HEK293 (cell line): ENCODE measurements around the gene TTYH1.

ENCODE experiments used
- BCL11B ChIP-seq: fragments of 450-650 bp; formaldehyde crosslinking; IDR thresholded peaks from 2 replicates; pipeline ENCODE4 v1.5.1; 2016; ENCODE audit warnings: low read depth, missing biosample characterization, missing genetic modification characterization
- KLF8 ChIP-seq: fragments of 450-650 bp; formaldehyde crosslinking; IDR thresholded peaks from 2 replicates; pipeline ENCODE4 v1.5.1; 2016; ENCODE audit warnings: missing biosample characterization, missing genetic modification characterization
- SP2 ChIP-seq: fragments of 450-650 bp; formaldehyde crosslinking; IDR thresholded peaks from 2 replicates; pipeline ENCODE4 v1.5.1; 2016; ENCODE audit warnings: missing biosample characterization, missing genetic modification characterization
- ZFHX2 ChIP-seq: fragments of 450-650 bp; formaldehyde crosslinking; conservative IDR thresholded peaks from 2 replicates; pipeline ENCODE4 v1.5.1; 2016; ENCODE audit warnings: missing biosample characterization, missing genetic modification characterization
- ZNF138 ChIP-seq: fragments of 450-650 bp; formaldehyde crosslinking; IDR thresholded peaks from 2 replicates; pipeline ENCODE4 v1.5.1; 2016; ENCODE audit warnings: missing biosample characterization, missing genetic modification characterization, borderline replicate concordance
- ZNF184 ChIP-seq: fragments of 450-650 bp; IDR thresholded peaks from 2 replicates; pipeline ENCODE4 v1.5.1; 2018; ENCODE audit warnings: missing biosample characterization, mild to moderate bottlenecking, missing genetic modification characterization
- ZNF211 ChIP-seq: fragments of 450-650 bp; formaldehyde crosslinking; IDR thresholded peaks from 2 replicates; pipeline ENCODE4 v1.5.1; 2016; ENCODE audit warnings: low read depth, missing biosample characterization, missing genetic modification characterization
- ZNF416 ChIP-seq: fragments of 450-650 bp; formaldehyde crosslinking; IDR thresholded peaks from 2 replicates; pipeline ENCODE4 v1.5.1; 2016; ENCODE audit warnings: missing biosample characterization, missing genetic modification characterization
- ZNF423 ChIP-seq: fragments of 450-650 bp; formaldehyde crosslinking; IDR thresholded peaks from 2 replicates; pipeline ENCODE4 v1.5.1; 2016; ENCODE audit warnings: missing biosample characterization, missing genetic modification characterization
- ZNF701 ChIP-seq: fragments of 450-650 bp; formaldehyde crosslinking; IDR thresholded peaks from 2 replicates; pipeline ENCODE4 v1.5.1; 2016; ENCODE audit warnings: missing biosample characterization, missing genetic modification characterization
- ZNF707 ChIP-seq: fragments of 450-650 bp; formaldehyde crosslinking; IDR thresholded peaks from 2 replicates; pipeline ENCODE4 v1.5.1; 2016; ENCODE audit warnings: missing biosample characterization, missing genetic modification characterization
- TF ChIP-seq, protein P1 (sequence below): fragments of 450-650 bp; formaldehyde crosslinking; IDR thresholded peaks from 2 replicates; pipeline ENCODE4 v1.5.1; 2016; ENCODE audit warnings: missing biosample characterization, missing genetic modification characterization
- TF ChIP-seq, protein P2 (sequence below): fragments of 450-650 bp; formaldehyde crosslinking; IDR thresholded peaks from 2 replicates; pipeline ENCODE4 v1.5.1; 2016; ENCODE audit warnings: missing biosample characterization, missing genetic modification characterization
- TF ChIP-seq, protein P3 (sequence below): fragments of 450-650 bp; formaldehyde crosslinking; IDR thresholded peaks from 2 replicates; pipeline ENCODE4 v1.5.1; 2016; ENCODE audit warnings: missing biosample characterization, missing genetic modification characterization
- TF ChIP-seq, protein P4 (sequence below): fragments of 450-650 bp; formaldehyde crosslinking; IDR thresholded peaks from 2 replicates; pipeline ENCODE4 v1.5.1; 2017; ENCODE audit warnings: missing biosample characterization, missing genetic modification characterization
- TF ChIP-seq, protein P5 (sequence below): fragments of 450-650 bp; IDR thresholded peaks from 2 replicates; pipeline ENCODE4 v1.5.1; 2018; ENCODE audit warnings: missing biosample characterization, mild to moderate bottlenecking, missing genetic modification characterization
- TF ChIP-seq, protein P6 (sequence below): fragments of 450-650 bp; formaldehyde crosslinking; IDR thresholded peaks from 2 replicates; pipeline ENCODE4 v1.5.1; 2016; ENCODE audit warnings: missing biosample characterization, missing genetic modification characterization, borderline replicate concordance
- TF ChIP-seq, protein P7 (sequence below): fragments of 450-650 bp; formaldehyde crosslinking; IDR thresholded peaks from 2 replicates; pipeline ENCODE4 v1.5.0; 2017; ENCODE audit warnings: missing biosample characterization, missing genetic modification characterization, borderline replicate concordance
- TF ChIP-seq, protein P8 (sequence below): fragments of 450-650 bp; formaldehyde crosslinking; IDR thresholded peaks from 2 replicates; pipeline ENCODE4 v1.5.1; 2016; ENCODE audit warnings: missing biosample characterization, missing genetic modification characterization
- TF ChIP-seq, protein P9 (sequence below): fragments of 450-650 bp; formaldehyde crosslinking; IDR thresholded peaks from 2 replicates; pipeline ENCODE4 v1.5.1; 2016; ENCODE audit warnings: missing biosample characterization, missing genetic modification characterization

TTYH1 gene

DNA sequence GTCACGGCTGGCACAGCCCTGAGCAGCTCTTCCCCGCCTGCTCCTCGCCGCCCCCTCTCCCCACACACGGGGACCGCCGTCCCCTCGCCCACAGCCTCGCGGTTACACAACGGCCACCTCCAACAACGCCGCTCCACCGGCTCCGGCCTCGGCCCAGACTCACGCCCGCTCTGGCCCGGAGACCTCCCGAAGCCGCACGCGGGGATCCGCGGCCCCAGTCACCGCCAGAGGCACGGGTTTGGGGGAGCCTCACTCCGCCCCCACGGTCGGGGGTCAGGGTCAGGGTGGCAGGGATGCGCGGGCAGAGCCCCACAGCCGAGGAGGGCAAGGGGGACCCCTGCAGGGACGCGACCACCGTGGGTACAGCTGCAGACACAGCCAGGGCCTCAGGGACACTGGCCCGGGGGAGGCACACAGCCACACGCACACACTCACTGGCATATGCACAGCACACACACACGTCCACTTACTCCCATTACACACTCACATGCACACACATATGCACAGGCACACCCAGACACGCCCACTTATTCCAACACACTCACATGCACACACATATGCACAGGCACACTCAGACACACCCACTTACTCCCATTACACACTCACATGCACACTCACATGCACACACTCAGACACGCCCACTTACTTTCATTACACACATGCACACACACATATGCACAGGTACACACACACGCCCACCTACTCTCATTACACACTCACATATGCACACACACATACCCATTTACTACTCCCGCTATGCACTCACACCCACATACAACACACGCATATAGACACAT, 1.6 kb downstream of the TTYH1 start (continued):
- TF ChIP-seq, protein P1, sequence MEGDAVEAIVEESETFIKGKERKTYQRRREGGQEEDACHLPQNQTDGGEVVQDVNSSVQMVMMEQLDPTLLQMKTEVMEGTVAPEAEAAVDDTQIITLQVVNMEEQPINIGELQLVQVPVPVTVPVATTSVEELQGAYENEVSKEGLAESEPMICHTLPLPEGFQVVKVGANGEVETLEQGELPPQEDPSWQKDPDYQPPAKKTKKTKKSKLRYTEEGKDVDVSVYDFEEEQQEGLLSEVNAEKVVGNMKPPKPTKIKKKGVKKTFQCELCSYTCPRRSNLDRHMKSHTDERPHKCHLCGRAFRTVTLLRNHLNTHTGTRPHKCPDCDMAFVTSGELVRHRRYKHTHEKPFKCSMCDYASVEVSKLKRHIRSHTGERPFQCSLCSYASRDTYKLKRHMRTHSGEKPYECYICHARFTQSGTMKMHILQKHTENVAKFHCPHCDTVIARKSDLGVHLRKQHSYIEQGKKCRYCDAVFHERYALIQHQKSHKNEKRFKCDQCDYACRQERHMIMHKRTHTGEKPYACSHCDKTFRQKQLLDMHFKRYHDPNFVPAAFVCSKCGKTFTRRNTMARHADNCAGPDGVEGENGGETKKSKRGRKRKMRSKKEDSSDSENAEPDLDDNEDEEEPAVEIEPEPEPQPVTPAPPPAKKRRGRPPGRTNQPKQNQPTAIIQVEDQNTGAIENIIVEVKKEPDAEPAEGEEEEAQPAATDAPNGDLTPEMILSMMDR (tag by site-specific recombination): no peak
- TF ChIP-seq SP2 (tag by site-specific recombination) (no peak), ZNF184 (tag by site-specific recombination) (no peak), ZNF211 (tag by site-specific recombination) (no peak), ZNF416 (tag by site-specific recombination) (no peak), ZNF701 (tag by site-specific recombination) (no peak), KLF8 (tag by site-specific recombination) (peak; percentile 28; the same call in 1 of the 2 replicates), ZNF138 (tag by site-specific recombination) (no peak), ZFHX2 (tag by site-specific recombination) (peak; percentile 95), ZNF423 (tag by site-specific recombination) (no peak), BCL11B (tag by site-specific recombination) (no peak), ZNF707 (tag by site-specific recombination) (no peak)
- TF ChIP-seq, protein P2, sequence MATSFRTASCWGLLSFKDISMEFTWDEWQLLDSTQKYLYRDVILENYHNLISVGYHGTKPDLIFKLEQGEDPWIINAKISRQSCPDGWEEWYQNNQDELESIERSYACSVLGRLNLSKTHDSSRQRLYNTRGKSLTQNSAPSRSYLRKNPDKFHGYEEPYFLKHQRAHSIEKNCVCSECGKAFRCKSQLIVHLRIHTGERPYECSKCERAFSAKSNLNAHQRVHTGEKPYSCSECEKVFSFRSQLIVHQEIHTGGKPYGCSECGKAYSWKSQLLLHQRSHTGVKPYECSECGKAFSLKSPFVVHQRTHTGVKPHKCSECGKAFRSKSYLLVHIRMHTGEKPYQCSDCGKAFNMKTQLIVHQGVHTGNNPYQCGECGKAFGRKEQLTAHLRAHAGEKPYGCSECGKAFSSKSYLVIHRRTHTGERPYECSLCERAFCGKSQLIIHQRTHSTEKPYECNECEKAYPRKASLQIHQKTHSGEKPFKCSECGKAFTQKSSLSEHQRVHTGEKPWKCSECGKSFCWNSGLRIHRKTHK (tag by site-specific recombination): no peak
- TF ChIP-seq, protein P3, sequence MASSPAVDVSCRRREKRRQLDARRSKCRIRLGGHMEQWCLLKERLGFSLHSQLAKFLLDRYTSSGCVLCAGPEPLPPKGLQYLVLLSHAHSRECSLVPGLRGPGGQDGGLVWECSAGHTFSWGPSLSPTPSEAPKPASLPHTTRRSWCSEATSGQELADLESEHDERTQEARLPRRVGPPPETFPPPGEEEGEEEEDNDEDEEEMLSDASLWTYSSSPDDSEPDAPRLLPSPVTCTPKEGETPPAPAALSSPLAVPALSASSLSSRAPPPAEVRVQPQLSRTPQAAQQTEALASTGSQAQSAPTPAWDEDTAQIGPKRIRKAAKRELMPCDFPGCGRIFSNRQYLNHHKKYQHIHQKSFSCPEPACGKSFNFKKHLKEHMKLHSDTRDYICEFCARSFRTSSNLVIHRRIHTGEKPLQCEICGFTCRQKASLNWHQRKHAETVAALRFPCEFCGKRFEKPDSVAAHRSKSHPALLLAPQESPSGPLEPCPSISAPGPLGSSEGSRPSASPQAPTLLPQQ (tag by site-specific recombination): no peak
- TF ChIP-seq, protein P4, sequence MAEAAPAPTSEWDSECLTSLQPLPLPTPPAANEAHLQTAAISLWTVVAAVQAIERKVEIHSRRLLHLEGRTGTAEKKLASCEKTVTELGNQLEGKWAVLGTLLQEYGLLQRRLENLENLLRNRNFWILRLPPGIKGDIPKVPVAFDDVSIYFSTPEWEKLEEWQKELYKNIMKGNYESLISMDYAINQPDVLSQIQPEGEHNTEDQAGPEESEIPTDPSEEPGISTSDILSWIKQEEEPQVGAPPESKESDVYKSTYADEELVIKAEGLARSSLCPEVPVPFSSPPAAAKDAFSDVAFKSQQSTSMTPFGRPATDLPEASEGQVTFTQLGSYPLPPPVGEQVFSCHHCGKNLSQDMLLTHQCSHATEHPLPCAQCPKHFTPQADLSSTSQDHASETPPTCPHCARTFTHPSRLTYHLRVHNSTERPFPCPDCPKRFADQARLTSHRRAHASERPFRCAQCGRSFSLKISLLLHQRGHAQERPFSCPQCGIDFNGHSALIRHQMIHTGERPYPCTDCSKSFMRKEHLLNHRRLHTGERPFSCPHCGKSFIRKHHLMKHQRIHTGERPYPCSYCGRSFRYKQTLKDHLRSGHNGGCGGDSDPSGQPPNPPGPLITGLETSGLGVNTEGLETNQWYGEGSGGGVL: no peak
- TF ChIP-seq, protein P5, sequence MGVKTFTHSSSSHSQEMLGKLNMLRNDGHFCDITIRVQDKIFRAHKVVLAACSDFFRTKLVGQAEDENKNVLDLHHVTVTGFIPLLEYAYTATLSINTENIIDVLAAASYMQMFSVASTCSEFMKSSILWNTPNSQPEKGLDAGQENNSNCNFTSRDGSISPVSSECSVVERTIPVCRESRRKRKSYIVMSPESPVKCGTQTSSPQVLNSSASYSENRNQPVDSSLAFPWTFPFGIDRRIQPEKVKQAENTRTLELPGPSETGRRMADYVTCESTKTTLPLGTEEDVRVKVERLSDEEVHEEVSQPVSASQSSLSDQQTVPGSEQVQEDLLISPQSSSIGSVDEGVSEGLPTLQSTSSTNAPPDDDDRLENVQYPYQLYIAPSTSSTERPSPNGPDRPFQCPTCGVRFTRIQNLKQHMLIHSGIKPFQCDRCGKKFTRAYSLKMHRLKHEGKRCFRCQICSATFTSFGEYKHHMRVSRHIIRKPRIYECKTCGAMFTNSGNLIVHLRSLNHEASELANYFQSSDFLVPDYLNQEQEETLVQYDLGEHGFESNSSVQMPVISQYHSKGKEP (tag by site-specific recombination): no peak
- TF ChIP-seq, protein P6, sequence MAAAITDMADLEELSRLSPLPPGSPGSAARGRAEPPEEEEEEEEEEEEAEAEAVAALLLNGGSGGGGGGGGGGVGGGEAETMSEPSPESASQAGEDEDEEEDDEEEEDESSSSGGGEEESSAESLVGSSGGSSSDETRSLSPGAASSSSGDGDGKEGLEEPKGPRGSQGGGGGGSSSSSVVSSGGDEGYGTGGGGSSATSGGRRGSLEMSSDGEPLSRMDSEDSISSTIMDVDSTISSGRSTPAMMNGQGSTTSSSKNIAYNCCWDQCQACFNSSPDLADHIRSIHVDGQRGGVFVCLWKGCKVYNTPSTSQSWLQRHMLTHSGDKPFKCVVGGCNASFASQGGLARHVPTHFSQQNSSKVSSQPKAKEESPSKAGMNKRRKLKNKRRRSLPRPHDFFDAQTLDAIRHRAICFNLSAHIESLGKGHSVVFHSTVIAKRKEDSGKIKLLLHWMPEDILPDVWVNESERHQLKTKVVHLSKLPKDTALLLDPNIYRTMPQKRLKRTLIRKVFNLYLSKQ: no peak
- TF ChIP-seq, protein P7, sequence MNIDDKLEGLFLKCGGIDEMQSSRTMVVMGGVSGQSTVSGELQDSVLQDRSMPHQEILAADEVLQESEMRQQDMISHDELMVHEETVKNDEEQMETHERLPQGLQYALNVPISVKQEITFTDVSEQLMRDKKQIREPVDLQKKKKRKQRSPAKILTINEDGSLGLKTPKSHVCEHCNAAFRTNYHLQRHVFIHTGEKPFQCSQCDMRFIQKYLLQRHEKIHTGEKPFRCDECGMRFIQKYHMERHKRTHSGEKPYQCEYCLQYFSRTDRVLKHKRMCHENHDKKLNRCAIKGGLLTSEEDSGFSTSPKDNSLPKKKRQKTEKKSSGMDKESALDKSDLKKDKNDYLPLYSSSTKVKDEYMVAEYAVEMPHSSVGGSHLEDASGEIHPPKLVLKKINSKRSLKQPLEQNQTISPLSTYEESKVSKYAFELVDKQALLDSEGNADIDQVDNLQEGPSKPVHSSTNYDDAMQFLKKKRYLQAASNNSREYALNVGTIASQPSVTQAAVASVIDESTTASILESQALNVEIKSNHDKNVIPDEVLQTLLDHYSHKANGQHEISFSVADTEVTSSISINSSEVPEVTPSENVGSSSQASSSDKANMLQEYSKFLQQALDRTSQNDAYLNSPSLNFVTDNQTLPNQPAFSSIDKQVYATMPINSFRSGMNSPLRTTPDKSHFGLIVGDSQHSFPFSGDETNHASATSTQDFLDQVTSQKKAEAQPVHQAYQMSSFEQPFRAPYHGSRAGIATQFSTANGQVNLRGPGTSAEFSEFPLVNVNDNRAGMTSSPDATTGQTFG (tag by site-specific recombination): no peak
- TF ChIP-seq, protein P8, sequence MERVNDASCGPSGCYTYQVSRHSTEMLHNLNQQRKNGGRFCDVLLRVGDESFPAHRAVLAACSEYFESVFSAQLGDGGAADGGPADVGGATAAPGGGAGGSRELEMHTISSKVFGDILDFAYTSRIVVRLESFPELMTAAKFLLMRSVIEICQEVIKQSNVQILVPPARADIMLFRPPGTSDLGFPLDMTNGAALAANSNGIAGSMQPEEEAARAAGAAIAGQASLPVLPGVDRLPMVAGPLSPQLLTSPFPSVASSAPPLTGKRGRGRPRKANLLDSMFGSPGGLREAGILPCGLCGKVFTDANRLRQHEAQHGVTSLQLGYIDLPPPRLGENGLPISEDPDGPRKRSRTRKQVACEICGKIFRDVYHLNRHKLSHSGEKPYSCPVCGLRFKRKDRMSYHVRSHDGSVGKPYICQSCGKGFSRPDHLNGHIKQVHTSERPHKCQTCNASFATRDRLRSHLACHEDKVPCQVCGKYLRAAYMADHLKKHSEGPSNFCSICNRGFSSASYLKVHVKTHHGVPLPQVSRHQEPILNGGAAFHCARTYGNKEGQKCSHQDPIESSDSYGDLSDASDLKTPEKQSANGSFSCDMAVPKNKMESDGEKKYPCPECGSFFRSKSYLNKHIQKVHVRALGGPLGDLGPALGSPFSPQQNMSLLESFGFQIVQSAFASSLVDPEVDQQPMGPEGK (tag by site-specific recombination): no peak
- TF ChIP-seq, protein P9, sequence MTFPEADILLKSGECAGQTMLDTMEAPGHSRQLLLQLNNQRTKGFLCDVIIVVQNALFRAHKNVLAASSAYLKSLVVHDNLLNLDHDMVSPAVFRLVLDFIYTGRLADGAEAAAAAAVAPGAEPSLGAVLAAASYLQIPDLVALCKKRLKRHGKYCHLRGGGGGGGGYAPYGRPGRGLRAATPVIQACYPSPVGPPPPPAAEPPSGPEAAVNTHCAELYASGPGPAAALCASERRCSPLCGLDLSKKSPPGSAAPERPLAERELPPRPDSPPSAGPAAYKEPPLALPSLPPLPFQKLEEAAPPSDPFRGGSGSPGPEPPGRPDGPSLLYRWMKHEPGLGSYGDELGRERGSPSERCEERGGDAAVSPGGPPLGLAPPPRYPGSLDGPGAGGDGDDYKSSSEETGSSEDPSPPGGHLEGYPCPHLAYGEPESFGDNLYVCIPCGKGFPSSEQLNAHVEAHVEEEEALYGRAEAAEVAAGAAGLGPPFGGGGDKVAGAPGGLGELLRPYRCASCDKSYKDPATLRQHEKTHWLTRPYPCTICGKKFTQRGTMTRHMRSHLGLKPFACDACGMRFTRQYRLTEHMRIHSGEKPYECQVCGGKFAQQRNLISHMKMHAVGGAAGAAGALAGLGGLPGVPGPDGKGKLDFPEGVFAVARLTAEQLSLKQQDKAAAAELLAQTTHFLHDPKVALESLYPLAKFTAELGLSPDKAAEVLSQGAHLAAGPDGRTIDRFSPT (tag by site-specific recombination): 0 out of 2 replicates have a peak, but pooled peaks have one; percentile 36
